HEK293 (cell line): ENCODE measurements around the gene CGB2.

ENCODE experiments used
- CTCF ChIP-seq: fragments of 450-650 bp; formaldehyde crosslinking; IDR thresholded peaks from 2 replicates; pipeline ENCODE4 v1.5.1; 2016; ENCODE audit warnings: missing biosample characterization, missing genetic modification characterization
- REPIN1 ChIP-seq: fragments of 450-650 bp; formaldehyde crosslinking; IDR thresholded peaks from 2 replicates; pipeline ENCODE4 v1.5.1; 2017; ENCODE audit warnings: missing biosample characterization, missing genetic modification characterization, low read depth
- REST ChIP-seq: fragments of 450-650 bp; formaldehyde crosslinking; IDR thresholded peaks from 2 replicates; pipeline ENCODE4 v1.5.1; 2016; ENCODE audit warnings: missing biosample characterization, missing genetic modification characterization
- SP2 ChIP-seq: fragments of 450-650 bp; formaldehyde crosslinking; IDR thresholded peaks from 2 replicates; pipeline ENCODE4 v1.5.1; 2016; ENCODE audit warnings: missing biosample characterization, missing genetic modification characterization
- YY1 ChIP-seq: fragments of 450-650 bp; formaldehyde crosslinking; IDR thresholded peaks from 2 replicates; pipeline ENCODE4 v1.5.1; 2018; ENCODE audit warnings: missing biosample characterization, missing genetic modification characterization
- ZBTB20 ChIP-seq: fragments of 450-650 bp; formaldehyde crosslinking; IDR thresholded peaks from 2 replicates; pipeline ENCODE4 v1.5.1; 2016; ENCODE audit warnings: missing biosample characterization, missing genetic modification characterization
- ZNF24 ChIP-seq: fragments of 450-650 bp; formaldehyde crosslinking; IDR thresholded peaks from 2 replicates; pipeline ENCODE4 v1.5.1; 2016; ENCODE audit warnings: missing biosample characterization, missing genetic modification characterization
- ZNF280D ChIP-seq: fragments of 450-650 bp; formaldehyde crosslinking; IDR thresholded peaks from 2 replicates; pipeline ENCODE4 v1.5.1; 2016; ENCODE audit warnings: missing biosample characterization, missing genetic modification characterization
- ZNF354C ChIP-seq: fragments of 450-650 bp; formaldehyde crosslinking; IDR thresholded peaks from 2 replicates; pipeline ENCODE4 v1.5.1; 2016; ENCODE audit warnings: missing biosample characterization, missing genetic modification characterization, low read depth, borderline replicate concordance
- ZNF488 ChIP-seq: fragments of 450-650 bp; formaldehyde crosslinking; IDR thresholded peaks from 2 replicates; pipeline ENCODE4 v1.5.1; 2016; ENCODE audit warnings: missing biosample characterization, missing genetic modification characterization
- ZNF513 ChIP-seq: fragments of 450-650 bp; IDR thresholded peaks from 2 replicates; pipeline ENCODE4 v1.5.1; 2018; ENCODE audit warnings: missing biosample characterization, missing genetic modification characterization
- ZNF529 ChIP-seq: fragments of 450-650 bp; formaldehyde crosslinking; IDR thresholded peaks from 2 replicates; pipeline ENCODE4 v1.5.1; 2017; ENCODE audit warnings: missing genetic modification characterization, missing biosample characterization; ENCODE audit not compliant: insufficient replicate concordance
- ZNF843 ChIP-seq: fragments of 450-650 bp; formaldehyde crosslinking; IDR thresholded peaks from 2 replicates; pipeline ENCODE4 v1.5.1; 2016; ENCODE audit warnings: missing biosample characterization, missing genetic modification characterization
- ZSCAN5A ChIP-seq: fragments of 450-650 bp; formaldehyde crosslinking; IDR thresholded peaks from 2 replicates; pipeline ENCODE4 v1.5.1; 2016; ENCODE audit warnings: missing biosample characterization, missing genetic modification characterization

- TF ChIP-seq CTCF (tag by site-specific recombination) (no peak), ZNF280D (no peak), REST (tag by site-specific recombination) (no peak), REPIN1 (no peak), ZNF354C (no peak), ZNF513 (tag by site-specific recombination) (no peak), ZNF488 (no peak), ZBTB20 (no peak), YY1 (no peak), ZNF843 (no peak), ZNF529 (tag by site-specific recombination) (no peak), ZNF24 (tag by site-specific recombination) (no peak), SP2 (tag by site-specific recombination) (peak; percentile 37), ZSCAN5A (no peak)
These were observed 40.3 kb downstream of the CGB2 start for GRCh38 chr19:49071860-49072547.
